GM23248 (cell line): ENCODE results near the gene HDAC4. TPM values are rescaled to one million over a fixed set of nuclear protein-coding genes. Genes with fewer than 3 reads are reported as not detected.

Experiments used
- DNase-seq: peaks from one replicate; pipeline ENCODE4 v3.0.0-alpha.2; 2015
- H2AFZ ChIP-seq: fragments of 200-600 bp; sonication (generic); 2 replicates; pipeline ENCODE4 v1.6.1; 2016; ENCODE audit warnings: antibody characterized with exemption
- H3F3A ChIP-seq: fragments of 200-600 bp; sonication (generic); 2 replicates; pipeline ENCODE4 v1.6.1; 2016; ENCODE audit warnings: mild to moderate bottlenecking, antibody characterized with exemption, mixed run types; ENCODE audit not compliant: insufficient read depth
- H3K27ac ChIP-seq: fragments of 200-600 bp; sonication (generic); 2 replicates; pipeline ENCODE4 v1.5.1; 2016; ENCODE audit warnings: mild to moderate bottlenecking
- H3K27me3 ChIP-seq: fragments of 200-600 bp; sonication (generic); replicated peaks from 2 replicates; pipeline ENCODE4 v1.6.1; 2016; ENCODE audit warnings: mild to moderate bottlenecking; ENCODE audit not compliant: insufficient read depth
- H3K36me3 ChIP-seq: fragments of 200-600 bp; sonication (generic); 2 replicates; pipeline ENCODE4 v1.6.1; 2016; ENCODE audit warnings: low read depth, mild to moderate bottlenecking
- H3K4me1 ChIP-seq: fragments of 200-600 bp; sonication (generic); 2 replicates; pipeline ENCODE4 v1.6.1; 2016; ENCODE audit warnings: mild to moderate bottlenecking; ENCODE audit not compliant: insufficient read depth
- H3K4me2 ChIP-seq: fragments of 200-600 bp; sonication (generic); one replicate; pipeline ENCODE4 v1.6.1; 2016; ENCODE audit warnings: mild to moderate bottlenecking; ENCODE audit not compliant: unreplicated experiment
- H3K4me3 ChIP-seq: fragments of 200-600 bp; sonication (generic); 2 replicates; pipeline ENCODE4 v1.5.1; 2016; ENCODE audit warnings: mild to moderate bottlenecking
- H3K79me2 ChIP-seq: fragments of 200-600 bp; sonication (generic); 2 replicates; pipeline ENCODE4 v1.6.1; 2016; ENCODE audit warnings: mild to moderate bottlenecking; ENCODE audit not compliant: insufficient read depth
- H3K9ac ChIP-seq: fragments of 200-600 bp; sonication (generic); 2 replicates; pipeline ENCODE4 v1.6.1; 2016; ENCODE audit warnings: mild to moderate bottlenecking
- H3K9me2 ChIP-seq: fragments of 200-600 bp; sonication (generic); 2 replicates; pipeline ENCODE4 v1.6.1; 2016; ENCODE audit warnings: mixed run types, mild to moderate bottlenecking, moderate library complexity; ENCODE audit not compliant: insufficient read depth
- H3K9me3 ChIP-seq: fragments of 200-600 bp; sonication (generic); one replicate; pipeline ENCODE4 v1.6.1; 2017; ENCODE audit warnings: low read depth
- H4K20me1 ChIP-seq: fragments of 200-600 bp; sonication (generic); 2 replicates; pipeline ENCODE4 v1.6.0; 2016; ENCODE audit not compliant: insufficient read depth
- EZH2 ChIP-seq: fragments of 200-600 bp; sonication (generic); IDR thresholded peaks from 2 replicates; pipeline ENCODE4 v1.6.1; 2018; ENCODE audit warnings: antibody characterized with exemption, mild to moderate bottlenecking; ENCODE audit not compliant: insufficient read depth, poor library complexity, severe bottlenecking
- EZH2phosphoT487 ChIP-seq: fragments of 200-600 bp; sonication (generic); IDR thresholded peaks from 2 replicates; pipeline ENCODE4 v1.6.1; 2018; ENCODE audit warnings: antibody characterized with exemption, moderate library complexity, mild to moderate bottlenecking, low read depth; ENCODE audit not compliant: insufficient read depth
- WGBS, 2 experiments: methylation state at CpG; one replicate each; pipeline ENCODE4 v1.1.6; 2015 to 2017; ENCODE audit warnings: low lambda C conversion rate in 2 of 2, low coverage in 1 of 2; ENCODE audit errors: missing lambda C conversion rate in 2 of 2; 5-methylcytosine and 5-hydroxymethylcytosine counted together
- in situ Hi-C: fragments of 300-500 bp; cut with MboI; formaldehyde crosslinking; loops from 2 replicates; pipeline ENCODE4 v1.15.0; 2020
- polyA plus RNA-seq: library from polyadenylated mRNA; unstranded; fragments of >200 nt; fragmentation: Nextera tagmentation; extraction: Ambion mirVana; gene quantifications from 2 replicates; pipeline ENCODE4 v1.2.1, GENCODE V29; 2016
- total RNA-seq: library from RNA; depleted of rRNA; stranded (reverse); fragments of >200 nt; shearing (Covaris generic); gene quantifications from 2 replicates; pipeline ENCODE4 v1.2.3, GENCODE V29; 2014

Gene HDAC4
- total and polyA plus RNA-seq, 2 experiments from 2014 or later = 2.1 to 6.3 TPM

DNA sequence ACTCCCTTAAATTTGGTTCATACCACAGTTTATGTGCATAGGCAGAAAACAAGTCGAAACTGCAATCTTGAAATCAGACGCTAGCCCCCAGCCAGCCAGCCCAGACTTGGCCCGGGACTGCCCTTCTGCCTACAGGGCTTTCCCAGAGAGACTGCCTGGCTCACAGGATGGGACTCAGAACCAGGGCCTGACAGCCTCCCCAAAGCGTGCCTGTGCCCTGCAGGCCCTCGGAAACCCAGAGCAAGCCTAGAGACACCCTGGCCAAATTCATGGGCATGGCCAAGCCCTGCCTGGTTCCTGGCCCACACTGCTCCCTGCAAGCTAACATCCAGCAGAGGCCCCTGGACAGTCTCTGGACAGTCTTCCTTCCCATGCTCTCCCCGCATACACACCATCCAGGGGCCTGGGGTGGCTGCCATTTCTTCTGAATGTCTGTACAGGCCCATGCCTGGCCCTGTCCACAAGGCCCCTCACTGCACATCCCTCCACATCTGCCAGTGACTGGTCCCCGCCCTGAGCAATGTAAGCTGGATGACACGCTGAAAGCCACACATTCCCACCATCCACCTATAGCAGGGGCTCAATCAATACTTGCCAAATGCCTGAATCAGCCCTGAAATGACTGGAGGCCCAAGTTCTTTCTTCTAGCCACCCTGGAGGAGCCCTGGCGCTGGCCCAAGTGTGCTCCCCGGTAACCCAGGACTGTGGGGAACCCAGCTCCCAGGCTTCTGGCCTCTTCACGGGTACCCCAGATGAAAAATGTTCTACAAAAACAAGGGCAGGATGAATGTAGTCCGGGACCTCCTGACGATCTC, 73.1 kb downstream of the HDAC4 start:
- H3K27ac ChIP-seq = peak overlapping the region; percentile 60
- peak; percentile 28 for DNase-seq
- no peaks in the 10 kb centered on the region for H3K36me3 ChIP-seq
- H2AFZ ChIP-seq = peak overlapping the region; percentile 72
- TF ChIP-seq EZH2 = no peak
- no peak for TF ChIP-seq EZH2phosphoT487
- H3K27me3 ChIP-seq = no peaks in the 10 kb centered on the region
- peaks cover 38% of the 10 kb centered on the region for H3K79me2 ChIP-seq
- peaks cover 3% of the 10 kb centered on the region; the same call in 1 of the 2 replicates for H4K20me1 ChIP-seq
- 72 to 74% methylated on average over 12 to 13 of the region's 13 CpGs for WGBS, 2 experiments
- no peaks in the 10 kb centered on the region for H3K9me2 ChIP-seq
- H3K9me3 ChIP-seq = no peaks in the 10 kb centered on the region
- H3K4me3 ChIP-seq = no peak overlapping the region
- in situ Hi-C loops = no loop called here
- H3F3A ChIP-seq = 0 out of 2 replicates have a peak, but pooled peaks cover 6% of the 10 kb centered on the region
- H3K4me1 ChIP-seq = peaks cover 21% of the 10 kb centered on the region
- H3K9ac ChIP-seq = peak overlapping the region; percentile 63
- peak overlapping the region; percentile 76 for H3K4me2 ChIP-seq

DNA sequence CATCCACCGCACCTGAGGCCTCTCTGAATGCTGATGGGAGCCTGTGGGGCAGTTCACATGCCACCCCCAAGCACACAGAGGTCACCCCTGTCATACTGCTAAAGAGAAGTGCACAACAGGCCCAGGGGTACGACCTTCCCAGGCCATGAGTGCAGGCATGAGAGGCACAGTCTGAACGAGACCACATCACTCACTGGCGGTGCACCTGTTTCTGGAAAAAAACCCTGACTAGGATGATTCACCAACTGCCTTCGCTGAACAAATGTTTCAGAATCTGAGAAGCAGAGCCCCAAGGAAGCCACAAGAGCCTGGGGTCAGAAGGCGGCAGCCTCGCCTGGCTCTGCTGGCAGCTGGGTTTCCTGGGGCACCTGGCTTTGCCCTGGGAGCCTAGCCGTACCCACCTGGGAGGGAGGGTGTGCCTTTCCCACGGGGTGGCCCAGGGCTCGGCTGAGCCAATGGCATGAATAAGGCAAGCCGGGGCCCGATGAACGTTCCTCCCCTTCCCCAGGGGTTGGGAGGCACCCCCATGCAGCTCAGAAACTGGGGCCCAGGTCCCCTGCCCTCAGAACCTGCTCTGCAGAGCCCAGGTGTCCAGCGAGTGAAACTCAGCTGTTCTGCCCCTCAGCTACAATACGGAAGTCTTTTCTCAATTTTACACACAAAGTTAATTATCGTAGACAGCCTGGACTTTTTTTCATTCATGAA, 73.8 kb downstream of the HDAC4 start:
- H3K9me3 ChIP-seq = no peaks in the 10 kb centered on the region
- H3K4me1 ChIP-seq = peaks cover 24% of the 10 kb centered on the region
- 0 out of 2 replicates have a peak, but pooled peaks cover 6% of the 10 kb centered on the region for H3F3A ChIP-seq
- no peak overlapping the region for H3K4me2 ChIP-seq
- H3K27me3 ChIP-seq = no peaks in the 10 kb centered on the region
- no peaks in the 10 kb centered on the region for H3K36me3 ChIP-seq
- no peaks in the 10 kb centered on the region for H3K9me2 ChIP-seq
- no peak overlapping the region for H3K27ac ChIP-seq
- TF ChIP-seq EZH2phosphoT487 (no peak), EZH2 (no peak)
- H3K79me2 ChIP-seq = peaks cover 38% of the 10 kb centered on the region
- peaks cover 3% of the 10 kb centered on the region; the same call in 1 of the 2 replicates for H4K20me1 ChIP-seq
- H3K4me3 ChIP-seq = no peak overlapping the region
- H2AFZ ChIP-seq = no peak overlapping the region
- no peak for DNase-seq
- no peak overlapping the region for H3K9ac ChIP-seq
- in situ Hi-C loops = no loop called here
- 83 to 87% methylated on average over 15 to 16 of the region's 16 CpGs for WGBS, 2 experiments

DNA sequence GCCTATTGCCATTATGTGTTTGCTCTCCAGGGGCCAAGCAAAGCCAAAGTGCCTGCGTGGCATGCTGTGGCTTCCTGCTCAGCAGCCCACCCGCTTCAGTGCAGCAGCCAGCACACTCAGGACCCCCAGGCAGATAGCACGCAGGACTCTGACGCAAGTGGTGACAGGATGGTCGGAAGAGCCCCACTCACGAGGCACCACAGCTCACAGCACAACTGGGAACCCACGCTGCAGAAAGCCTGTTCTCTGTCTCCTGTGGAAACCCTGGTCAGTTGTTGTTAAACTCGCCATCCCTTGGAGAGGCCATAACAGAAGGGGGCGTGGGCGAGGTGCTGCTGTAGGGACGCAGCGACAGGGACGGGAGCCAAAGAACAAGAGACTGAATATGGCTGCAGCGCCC, 76.4 kb downstream of the HDAC4 start:
- Histone ChIP-seq H3K36me3 (no peaks in the 10 kb centered on the region), H3K4me2 (no peak overlapping the region), H4K20me1 (peaks cover 3% of the 10 kb centered on the region; the same call in 1 of the 2 replicates), H3K27ac (no peak overlapping the region), H3K9me2 (no peaks in the 10 kb centered on the region), H2AFZ (no peak overlapping the region), H3K9ac (no peak overlapping the region), H3K4me3 (no peak overlapping the region), H3K9me3 (no peaks in the 10 kb centered on the region), H3K27me3 (no peaks in the 10 kb centered on the region), H3K79me2 (peaks cover 29% of the 10 kb centered on the region), H3K4me1 (peaks cover 24% of the 10 kb centered on the region), H3F3A (0 out of 2 replicates have a peak, but pooled peaks cover 6% of the 10 kb centered on the region)
- in situ Hi-C loops = no loop called here
- TF ChIP-seq EZH2 (no peak), EZH2phosphoT487 (no peak)
- DNase-seq = no peak
- WGBS, 2 experiments = 85 to 88% methylated on average over 14 of the region's 14 CpGs

DNA sequence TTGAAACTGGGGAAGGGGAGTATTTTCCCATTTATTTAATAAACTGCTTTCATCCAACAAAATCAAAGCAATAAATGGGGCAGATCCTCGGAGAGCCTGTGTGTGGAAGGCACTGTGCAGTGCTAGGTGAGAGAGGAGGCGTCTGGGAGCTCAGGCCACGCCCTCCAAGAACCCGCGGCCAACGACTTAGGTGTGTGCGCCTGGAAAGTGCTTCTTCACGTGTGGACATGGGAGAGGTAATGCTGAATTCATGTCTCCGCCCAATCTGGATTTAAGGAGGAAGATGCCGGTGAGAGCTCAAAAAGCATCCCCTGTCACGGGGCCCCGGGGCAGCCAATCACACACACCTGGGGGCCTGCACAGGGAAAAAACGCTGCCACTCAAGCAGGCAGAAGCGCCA, 77.4 kb downstream of the HDAC4 start:
- Histone ChIP-seq H3F3A (no peaks in the 10 kb centered on the region), H2AFZ (no peak overlapping the region), H3K27ac (no peak overlapping the region), H4K20me1 (peaks cover 3% of the 10 kb centered on the region; the same call in 1 of the 2 replicates), H3K9me3 (no peaks in the 10 kb centered on the region), H3K27me3 (no peaks in the 10 kb centered on the region), H3K4me2 (no peak overlapping the region), H3K4me3 (no peak overlapping the region), H3K9ac (no peak overlapping the region), H3K4me1 (peaks cover 23% of the 10 kb centered on the region), H3K79me2 (peaks cover 29% of the 10 kb centered on the region), H3K9me2 (no peaks in the 10 kb centered on the region), H3K36me3 (no peaks in the 10 kb centered on the region)
- TF ChIP-seq EZH2phosphoT487 (no peak), EZH2 (no peak)
- in situ Hi-C loops = no loop called here
- WGBS, 2 experiments = 87 to 88% methylated on average over 14 of the region's 14 CpGs
- no peak for DNase-seq
